Body of pancreas (tissue), 4 donors: ENCODE results near the gene TSKS.

ENCODE experiments used
- CTCF ChIP-seq, 7 experiments: fragments of 450-650 bp in 4 of 7; fragments of 200-600 bp in 3 of 7; sonication (generic) in 3 of 7; IDR thresholded peaks; one replicate each; pipeline ENCODE4 v1.5.1; 2016 to 2019; ENCODE audit warnings: antibody characterized with exemption in 7 of 7
- POLR2A ChIP-seq, 3 donors: fragments of 450-650 bp; IDR thresholded peaks; one replicate each; pipeline ENCODE4 v1.6.1; 2016; ENCODE audit warnings: antibody characterized with exemption in 3 of 3, mild to moderate bottlenecking in 2 of 3

- TF ChIP-seq CTCF (IDR thresholded peaks at IDR 0.05) (peak in 1 of 7 experiments; percentile 11), POLR2A (IDR thresholded peaks at IDR 0.05) (no peak)
Measured at GRCh38 chr19:49799798-49800376, 36.8 kb upstream of the TSKS start.
